ENCODE results near the gene AOAH. TPM values are rescaled to one million over a fixed set of nuclear protein-coding genes. Genes with fewer than 3 reads are reported as not detected.

AOAH gene
- total and polyA plus RNA-seq, 2 of the 13 experiments (the other 11 are each of a cell fraction or from before 2014, with no cell fraction given): not detected

DNA sequence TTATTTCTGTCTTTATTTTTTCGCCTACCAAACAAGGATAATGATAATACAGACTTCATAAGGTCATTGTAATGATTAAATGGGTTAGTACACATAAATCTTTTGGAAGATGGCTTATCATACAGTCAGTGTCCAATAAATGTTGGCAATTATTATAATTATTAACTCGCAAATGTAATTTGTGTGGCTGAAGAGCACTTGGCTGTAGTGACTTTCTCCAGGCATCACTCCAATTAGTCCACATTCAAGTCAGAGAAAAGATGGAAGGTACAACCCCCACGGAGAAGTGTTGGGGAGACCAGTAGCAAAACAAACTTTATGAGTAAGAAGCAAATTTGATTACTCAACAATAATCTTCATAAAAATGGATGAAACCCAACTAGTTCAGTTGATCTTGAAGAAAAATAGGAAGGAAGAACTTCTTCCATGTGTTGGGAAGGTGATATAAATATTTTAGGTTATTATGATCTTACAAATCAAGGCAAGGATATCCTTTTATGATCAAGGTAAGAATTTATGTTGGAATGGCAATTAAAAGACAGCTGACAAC, 5.1 kb downstream of the AOAH start:
- Histone ChIP-seq H3K4me1 (ENCODE audit: insufficient read depth, low read length) (no peaks in the 10 kb centered on the region), H3K27me3 (ENCODE audit: control insufficient read depth in 1 of 2, insufficient read depth in 2 of 2, low read length in 2 of 2) (no peaks in the 10 kb centered on the region; a peak in 1 of 5 replicates), H3K36me3 (replicated peaks in 1 of 2; ENCODE audit: control insufficient read depth in 1 of 2, insufficient read depth in 2 of 2, low read length in 2 of 2) (no peaks in the 10 kb centered on the region), H2AFZ (ENCODE audit: low read length) (no peak overlapping the region), H3K27ac (ENCODE audit: extremely low read length, insufficient read depth, low read length) (no peak overlapping the region), H3K4me2 (ENCODE audit: low read depth, low read length) (no peak overlapping the region), H3K79me2 (ENCODE audit: insufficient read depth, low read length) (no peaks in the 10 kb centered on the region), H3K9ac (ENCODE audit: insufficient read depth, low read depth, low read length) (no peak overlapping the region), H3K9me3 (ENCODE audit: low read length) (no peaks in the 10 kb centered on the region), H4K20me1 (ENCODE audit: insufficient read depth, low read length) (no peaks in the 10 kb centered on the region), H3K4me3 (replicated peaks in 1 of 3; ENCODE audit: insufficient read depth in 1 of 3, low read depth in 2 of 3, low read length in 3 of 3) (no peak overlapping the region)
- TF ChIP-seq MAFK (conservative IDR thresholded peaks at IDR 0.05 in 1 of 2, IDR thresholded peaks at IDR 0.05 in 1 of 2; ENCODE audit: low read length in 2 of 2) (peak; percentile 49; a peak in 3 of 4 replicates), SIX1 (CRISPR knock-in tag; IDR thresholded peaks at IDR 0.05; ENCODE audit: borderline replicate concordance) (no peak)
- WGBS (ENCODE audit: low lambda C conversion rate): 12% methylated on average over 3 of the region's 3 CpGs
- in situ Hi-C loops (cut with HindIII; ENCODE audit: extremely low pct_ligation_motif_present, low pct_unique_long_range_greater_than_20kb) (no loop called here), intact Hi-C loops (cut with micrococcal nuclease; ENCODE audit: unreplicated experiment) (no loop called here)
- DNase-seq (ENCODE audit: low spot score) (no peak), FAIRE-seq (no peak), ATAC-seq (no peak)
- POLR2A ChIA-PET: no interaction called here
- CTCF ChIA-PET (ENCODE audit: low intra/inter-chr PET ratio, low total read pairs): no interaction called here
- no TSS peak for BruUV-seq (replicated peaks)

DNA sequence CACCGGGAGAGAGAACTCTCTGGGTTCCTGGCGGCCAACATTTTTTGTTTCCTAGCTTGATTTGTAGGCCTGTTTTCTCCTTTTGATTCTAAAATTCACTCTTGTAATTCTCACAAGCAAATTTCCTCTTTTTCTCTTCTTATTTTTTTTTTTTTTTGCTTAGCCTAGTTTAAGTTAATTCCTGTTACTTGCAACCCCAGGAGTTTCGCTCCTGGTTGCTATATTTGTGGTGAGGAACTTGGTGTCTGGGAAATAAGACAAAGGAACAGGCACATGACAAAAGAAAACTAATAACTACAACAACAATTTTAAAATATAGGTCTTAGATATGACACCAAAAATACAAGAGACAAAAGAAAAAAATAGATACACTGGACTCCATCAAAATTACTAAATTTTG, 6.7 kb downstream of the AOAH start:
- no peaks in the 10 kb centered on the region for H4K20me1 ChIP-seq (ENCODE audit: insufficient read depth, low read length)
- H3K9ac ChIP-seq (ENCODE audit: insufficient read depth, low read depth, low read length): no peak overlapping the region
- no peak overlapping the region for H3K4me3 ChIP-seq (replicated peaks in 1 of 3; ENCODE audit: insufficient read depth in 1 of 3, low read depth in 2 of 3, low read length in 3 of 3)
- in situ Hi-C loops (cut with HindIII; ENCODE audit: extremely low pct_ligation_motif_present, low pct_unique_long_range_greater_than_20kb): no loop called here
- DNase-seq (ENCODE audit: low spot score) (no peak), ATAC-seq (no peak), FAIRE-seq (no peak)
- no peak overlapping the region for H3K27ac ChIP-seq (ENCODE audit: extremely low read length, insufficient read depth, low read length)
- POLR2A ChIA-PET: no interaction called here
- intact Hi-C loops (cut with micrococcal nuclease; ENCODE audit: unreplicated experiment): no loop called here
- no peaks in the 10 kb centered on the region for H3K9me3 ChIP-seq (ENCODE audit: low read length)
- no TSS peak for BruUV-seq (replicated peaks)
- no peaks in the 10 kb centered on the region for H3K36me3 ChIP-seq (replicated peaks in 1 of 2; ENCODE audit: control insufficient read depth in 1 of 2, insufficient read depth in 2 of 2, low read length in 2 of 2)
- no peaks in the 10 kb centered on the region for H3K79me2 ChIP-seq (ENCODE audit: insufficient read depth, low read length)
- CTCF ChIA-PET (ENCODE audit: low intra/inter-chr PET ratio, low total read pairs): no interaction called here
- WGBS (ENCODE audit: low lambda C conversion rate): 39% methylated on average over 3 of the region's 3 CpGs
- no peak overlapping the region for H2AFZ ChIP-seq (ENCODE audit: low read length)
- H3K27me3 ChIP-seq (ENCODE audit: control insufficient read depth in 1 of 2, insufficient read depth in 2 of 2, low read length in 2 of 2): no peaks in the 10 kb centered on the region; a peak in 1 of 5 replicates
- H3K4me1 ChIP-seq (ENCODE audit: insufficient read depth, low read length): no peaks in the 10 kb centered on the region
- H3K4me2 ChIP-seq (ENCODE audit: low read depth, low read length): no peak overlapping the region
- no peak for TF ChIP-seq ZNF124 (CRISPR knock-in tag; IDR thresholded peaks at IDR 0.05)
- TF ChIP-seq, protein P1, sequence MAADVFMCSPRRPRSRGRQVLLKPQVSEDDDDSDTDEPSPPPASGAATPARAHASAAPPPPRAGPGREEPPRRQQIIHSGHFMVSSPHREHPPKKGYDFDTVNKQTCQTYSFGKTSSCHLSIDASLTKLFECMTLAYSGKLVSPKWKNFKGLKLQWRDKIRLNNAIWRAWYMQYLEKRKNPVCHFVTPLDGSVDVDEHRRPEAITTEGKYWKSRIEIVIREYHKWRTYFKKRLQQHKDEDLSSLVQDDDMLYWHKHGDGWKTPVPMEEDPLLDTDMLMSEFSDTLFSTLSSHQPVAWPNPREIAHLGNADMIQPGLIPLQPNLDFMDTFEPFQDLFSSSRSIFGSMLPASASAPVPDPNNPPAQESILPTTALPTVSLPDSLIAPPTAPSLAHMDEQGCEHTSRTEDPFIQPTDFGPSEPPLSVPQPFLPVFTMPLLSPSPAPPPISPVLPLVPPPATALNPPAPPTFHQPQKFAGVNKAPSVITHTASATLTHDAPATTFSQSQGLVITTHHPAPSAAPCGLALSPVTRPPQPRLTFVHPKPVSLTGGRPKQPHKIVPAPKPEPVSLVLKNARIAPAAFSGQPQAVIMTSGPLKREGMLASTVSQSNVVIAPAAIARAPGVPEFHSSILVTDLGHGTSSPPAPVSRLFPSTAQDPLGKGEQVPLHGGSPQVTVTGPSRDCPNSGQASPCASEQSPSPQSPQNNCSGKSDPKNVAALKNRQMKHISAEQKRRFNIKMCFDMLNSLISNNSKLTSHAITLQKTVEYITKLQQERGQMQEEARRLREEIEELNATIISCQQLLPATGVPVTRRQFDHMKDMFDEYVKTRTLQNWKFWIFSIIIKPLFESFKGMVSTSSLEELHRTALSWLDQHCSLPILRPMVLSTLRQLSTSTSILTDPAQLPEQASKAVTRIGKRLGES (CRISPR knock-in tag; IDR thresholded peaks at IDR 0.05; ENCODE audit: borderline replicate concordance): no peak
- TF ChIP-seq ZNF678 (CRISPR knock-in tag; IDR thresholded peaks at IDR 0.05): no peak
- TF ChIP-seq NFYC (CRISPR knock-in tag; IDR thresholded peaks at IDR 0.05): no peak
- no peak for TF ChIP-seq HNRNPK (IDR thresholded peaks at IDR 0.05; ENCODE audit: low read depth, low read length, poor library complexity, severe bottlenecking)
- TF ChIP-seq, protein P2, sequence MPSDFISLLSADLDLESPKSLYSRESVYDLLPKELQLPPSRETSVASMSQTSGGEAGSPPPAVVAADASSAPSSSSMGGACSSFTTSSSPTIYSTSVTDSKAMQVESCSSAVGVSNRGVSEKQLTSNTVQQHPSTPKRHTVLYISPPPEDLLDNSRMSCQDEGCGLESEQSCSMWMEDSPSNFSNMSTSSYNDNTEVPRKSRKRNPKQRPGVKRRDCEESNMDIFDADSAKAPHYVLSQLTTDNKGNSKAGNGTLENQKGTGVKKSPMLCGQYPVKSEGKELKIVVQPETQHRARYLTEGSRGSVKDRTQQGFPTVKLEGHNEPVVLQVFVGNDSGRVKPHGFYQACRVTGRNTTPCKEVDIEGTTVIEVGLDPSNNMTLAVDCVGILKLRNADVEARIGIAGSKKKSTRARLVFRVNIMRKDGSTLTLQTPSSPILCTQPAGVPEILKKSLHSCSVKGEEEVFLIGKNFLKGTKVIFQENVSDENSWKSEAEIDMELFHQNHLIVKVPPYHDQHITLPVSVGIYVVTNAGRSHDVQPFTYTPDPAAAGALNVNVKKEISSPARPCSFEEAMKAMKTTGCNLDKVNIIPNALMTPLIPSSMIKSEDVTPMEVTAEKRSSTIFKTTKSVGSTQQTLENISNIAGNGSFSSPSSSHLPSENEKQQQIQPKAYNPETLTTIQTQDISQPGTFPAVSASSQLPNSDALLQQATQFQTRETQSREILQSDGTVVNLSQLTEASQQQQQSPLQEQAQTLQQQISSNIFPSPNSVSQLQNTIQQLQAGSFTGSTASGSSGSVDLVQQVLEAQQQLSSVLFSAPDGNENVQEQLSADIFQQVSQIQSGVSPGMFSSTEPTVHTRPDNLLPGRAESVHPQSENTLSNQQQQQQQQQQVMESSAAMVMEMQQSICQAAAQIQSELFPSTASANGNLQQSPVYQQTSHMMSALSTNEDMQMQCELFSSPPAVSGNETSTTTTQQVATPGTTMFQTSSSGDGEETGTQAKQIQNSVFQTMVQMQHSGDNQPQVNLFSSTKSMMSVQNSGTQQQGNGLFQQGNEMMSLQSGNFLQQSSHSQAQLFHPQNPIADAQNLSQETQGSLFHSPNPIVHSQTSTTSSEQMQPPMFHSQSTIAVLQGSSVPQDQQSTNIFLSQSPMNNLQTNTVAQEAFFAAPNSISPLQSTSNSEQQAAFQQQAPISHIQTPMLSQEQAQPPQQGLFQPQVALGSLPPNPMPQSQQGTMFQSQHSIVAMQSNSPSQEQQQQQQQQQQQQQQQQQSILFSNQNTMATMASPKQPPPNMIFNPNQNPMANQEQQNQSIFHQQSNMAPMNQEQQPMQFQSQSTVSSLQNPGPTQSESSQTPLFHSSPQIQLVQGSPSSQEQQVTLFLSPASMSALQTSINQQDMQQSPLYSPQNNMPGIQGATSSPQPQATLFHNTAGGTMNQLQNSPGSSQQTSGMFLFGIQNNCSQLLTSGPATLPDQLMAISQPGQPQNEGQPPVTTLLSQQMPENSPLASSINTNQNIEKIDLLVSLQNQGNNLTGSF (CRISPR knock-in tag; IDR thresholded peaks at IDR 0.05): no peak
- TF ChIP-seq ZNF724P (CRISPR knock-in tag; IDR thresholded peaks at IDR 0.05; ENCODE audit: borderline replicate concordance): no peak
- no peak for TF ChIP-seq ESRRA (CRISPR knock-in tag; IDR thresholded peaks at IDR 0.05; ENCODE audit: low read depth)

Data from HepG2 (cell line).